Urinary bladder (tissue), 4 donors: ENCODE measurements around the gene AIP. TPM values are rescaled to one million over a fixed set of nuclear protein-coding genes. Genes with fewer than 3 reads are reported as not detected.

Experiments
- DNase-seq: peaks from one replicate; pipeline ENCODE4 v3.0.0-alpha.2; 2015; ENCODE audit errors: extremely low spot score
- H3K27ac ChIP-seq: one replicate; pipeline ENCODE4 v1.5.1; 2013; ENCODE audit warnings: low read depth, mild to moderate bottlenecking, moderate library complexity
- H3K36me3 ChIP-seq: one replicate; pipeline ENCODE4 v1.6.1; 2013; ENCODE audit warnings: mild to moderate bottlenecking, moderate library complexity; ENCODE audit not compliant: insufficient read depth
- H3K4me1 ChIP-seq: one replicate; pipeline ENCODE4 v1.6.1; 2013; ENCODE audit warnings: mild to moderate bottlenecking, moderate library complexity; ENCODE audit not compliant: insufficient read depth
- H3K4me3 ChIP-seq: one replicate; pipeline ENCODE4 v1.5.1; 2013; ENCODE audit warnings: low read depth, low read length
- WGBS: extraction: QIAGEN DNeasy Blood & Tissue Kit; methylation state at CpG from one replicate; pipeline ENCODE4 v1.1.7; 2013; 5-methylcytosine and 5-hydroxymethylcytosine counted together
- polyA plus RNA-seq: library from polyadenylated mRNA; stranded (reverse); fragments of 200-250 nt; gene quantifications from one replicate; pipeline ENCODE4 v1.2.3, GENCODE V29; 2013
- total RNA-seq: library from RNA; depleted of rRNA; stranded (reverse); fragments of >200 nt; gene quantifications from one replicate; pipeline ENCODE4 v1.2.3, GENCODE V29; 2014
- donor health status: healthy with polysubstance abuse.
- donor health status: healthy.

The AIP gene
- 42.9 TPM for total RNA-seq
- 135 TPM for polyA plus RNA-seq

DNA sequence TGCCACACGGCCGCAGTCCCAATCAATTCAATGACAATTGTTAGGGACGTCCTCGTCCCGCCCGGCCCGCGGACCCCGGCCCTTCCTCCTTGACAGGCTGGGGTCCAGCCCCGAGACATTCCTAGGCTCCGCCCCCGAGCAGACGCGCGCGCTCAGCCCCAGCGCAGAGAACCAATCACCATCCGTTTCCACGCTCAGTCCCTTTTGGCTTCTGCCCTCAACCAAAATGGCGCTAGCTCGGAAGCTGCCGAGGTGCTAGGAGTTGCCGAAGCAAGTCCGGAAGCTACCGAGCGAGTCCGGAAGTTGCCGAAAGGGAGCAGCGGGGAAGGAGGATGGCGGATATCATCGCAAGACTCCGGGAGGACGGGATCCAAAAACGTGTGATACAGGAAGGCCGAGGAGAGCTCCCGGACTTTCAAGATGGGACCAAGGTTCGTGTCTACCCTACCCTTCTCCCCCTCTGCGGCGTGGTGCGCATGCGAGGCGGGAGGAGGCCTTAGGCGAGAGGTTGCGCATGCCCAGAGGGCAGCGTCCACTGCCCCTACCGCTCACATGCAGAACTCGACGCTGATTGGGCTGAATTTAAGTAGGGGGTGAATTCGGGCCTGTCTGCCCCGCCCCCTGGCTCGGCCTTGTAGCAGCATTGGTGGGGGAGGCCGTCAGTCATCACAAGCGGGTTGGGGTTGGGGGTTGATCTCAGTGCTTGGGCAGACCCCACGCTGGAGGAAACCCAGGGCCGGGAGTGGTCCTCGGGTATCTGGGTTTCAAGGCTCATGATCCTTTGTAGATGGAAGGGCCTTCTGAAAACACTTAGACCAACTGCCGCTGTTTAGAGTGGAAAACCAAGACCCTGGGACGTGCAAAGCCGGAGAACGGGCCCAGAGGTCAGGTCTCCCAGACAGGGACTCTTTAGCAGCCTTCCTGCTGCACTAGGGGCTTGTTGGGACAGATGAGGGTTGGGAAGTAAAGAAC is at the start of gene AIP:
Gene AIP, plus strand, starts transcription at position 200 of the 972 bp plus-strand sequence. Its CDS starts 133 bp downstream, at position 333.
- H3K4me1 ChIP-seq: no peaks in the 10 kb centered on the region
- peak within 1 kb of the TSS; percentile 32 for H3K4me3 ChIP-seq
- H3K27ac ChIP-seq: peak within 1 kb of the TSS; percentile 65
- 8% methylated on average over 60 of the region's 60 CpGs for WGBS
- peak; percentile 98 for DNase-seq
- H3K36me3 ChIP-seq: no peaks in the 10 kb centered on the region

DNA sequence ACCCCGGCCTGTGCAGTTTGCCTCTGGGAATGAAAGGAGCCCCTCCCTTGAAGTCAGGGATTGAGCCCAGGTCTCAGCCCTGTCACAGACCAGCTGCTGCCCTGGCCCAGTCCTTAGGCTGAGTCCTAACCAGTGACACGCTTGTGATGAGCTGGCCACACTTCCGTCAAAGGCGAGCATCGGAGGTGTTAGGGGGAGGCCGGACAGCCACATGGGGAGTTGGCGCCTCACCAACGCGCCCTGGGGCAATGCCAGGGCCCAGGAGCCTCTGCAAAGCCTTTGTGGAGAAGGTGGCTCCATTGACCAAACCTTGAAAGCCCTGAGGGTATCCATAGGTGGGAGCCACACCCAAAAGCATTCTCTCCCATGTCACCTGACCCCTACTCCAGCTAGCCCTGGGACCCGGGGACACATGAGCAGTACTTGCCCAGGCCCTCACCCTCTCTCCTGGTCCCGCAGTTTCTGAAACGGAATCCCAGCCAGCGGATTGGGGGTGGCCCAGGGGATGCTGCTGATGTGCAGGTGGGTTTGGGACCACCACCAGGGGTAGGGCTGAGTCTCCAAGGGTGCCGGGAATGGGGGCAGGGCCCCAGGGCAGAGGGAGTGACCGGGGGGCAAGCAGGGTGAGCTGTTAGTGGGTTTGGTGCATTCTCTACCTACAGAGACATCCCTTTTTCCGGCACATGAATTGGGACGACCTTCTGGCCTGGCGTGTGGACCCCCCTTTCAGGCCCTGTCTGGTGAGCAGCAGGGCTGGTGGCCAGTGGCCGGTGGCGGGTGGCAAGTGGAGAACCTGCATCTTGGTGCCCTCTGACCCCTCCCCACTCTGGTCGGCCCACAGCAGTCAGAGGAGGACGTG is 49.1 kb upstream of the AIP start:
- no peak for DNase-seq
- Histone ChIP-seq H3K27ac (no peak overlapping the region), H3K4me3 (no peak overlapping the region), H3K36me3 (peaks cover 2% of the 10 kb centered on the region), H3K4me1 (no peaks in the 10 kb centered on the region)
- WGBS: 88% methylated on average over 22 of the region's 22 CpGs

DNA sequence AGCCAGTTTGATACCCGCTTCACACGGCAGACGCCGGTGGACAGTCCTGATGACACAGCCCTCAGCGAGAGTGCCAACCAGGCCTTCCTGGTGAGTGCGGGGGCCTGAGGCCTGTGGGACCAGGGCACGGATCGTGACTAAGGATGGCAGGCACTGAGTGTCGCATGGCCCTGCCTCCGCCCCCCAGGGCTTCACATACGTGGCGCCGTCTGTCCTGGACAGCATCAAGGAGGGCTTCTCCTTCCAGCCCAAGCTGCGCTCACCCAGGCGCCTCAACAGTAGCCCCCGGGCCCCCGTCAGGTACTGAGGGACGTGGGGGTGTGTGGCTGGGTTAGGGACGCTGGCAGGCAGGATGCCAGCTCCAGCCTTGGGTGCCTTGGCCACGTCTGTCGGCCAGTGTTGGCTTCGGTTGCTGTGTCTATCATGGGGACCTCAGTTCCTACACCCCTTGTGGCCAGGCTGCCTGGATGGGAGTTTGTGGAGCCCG is 48.4 kb upstream of the AIP start:
- Histone ChIP-seq H3K4me3 (no peak overlapping the region), H3K36me3 (peaks cover 2% of the 10 kb centered on the region), H3K4me1 (no peaks in the 10 kb centered on the region), H3K27ac (no peak overlapping the region)
- no peak for DNase-seq
- WGBS: 85% methylated on average over 23 of the region's 23 CpGs

DNA sequence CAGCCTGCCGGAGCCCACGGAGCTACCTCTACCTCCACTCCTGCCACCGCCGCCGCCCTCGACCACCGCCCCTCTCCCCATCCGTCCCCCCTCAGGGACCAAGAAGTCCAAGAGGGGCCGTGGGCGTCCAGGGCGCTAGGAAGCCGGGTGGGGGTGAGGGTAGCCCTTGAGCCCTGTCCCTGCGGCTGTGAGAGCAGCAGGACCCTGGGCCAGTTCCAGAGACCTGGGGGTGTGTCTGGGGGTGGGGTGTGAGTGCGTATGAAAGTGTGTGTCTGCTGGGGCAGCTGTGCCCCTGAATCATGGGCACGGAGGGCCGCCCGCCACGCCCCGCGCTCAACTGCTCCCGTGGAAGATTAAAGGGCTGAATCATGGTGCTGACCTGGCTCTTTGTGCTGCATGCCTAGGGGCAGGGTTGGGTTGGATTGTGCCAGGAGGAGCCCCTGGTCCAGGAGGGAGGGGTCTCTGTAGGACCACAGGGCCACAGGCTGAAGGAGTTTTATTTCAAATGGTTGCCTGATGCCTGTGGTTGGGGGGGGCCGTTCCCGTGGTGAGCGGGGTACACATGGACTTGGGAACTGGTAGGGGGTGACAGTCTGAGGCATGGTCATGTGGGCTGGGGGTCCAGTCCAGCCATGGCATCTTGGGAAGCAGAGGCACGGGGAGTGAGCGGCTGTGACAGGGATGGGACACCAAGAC is 47.6 kb upstream of the AIP start:
- H3K4me1 ChIP-seq: no peaks in the 10 kb centered on the region

DNA sequence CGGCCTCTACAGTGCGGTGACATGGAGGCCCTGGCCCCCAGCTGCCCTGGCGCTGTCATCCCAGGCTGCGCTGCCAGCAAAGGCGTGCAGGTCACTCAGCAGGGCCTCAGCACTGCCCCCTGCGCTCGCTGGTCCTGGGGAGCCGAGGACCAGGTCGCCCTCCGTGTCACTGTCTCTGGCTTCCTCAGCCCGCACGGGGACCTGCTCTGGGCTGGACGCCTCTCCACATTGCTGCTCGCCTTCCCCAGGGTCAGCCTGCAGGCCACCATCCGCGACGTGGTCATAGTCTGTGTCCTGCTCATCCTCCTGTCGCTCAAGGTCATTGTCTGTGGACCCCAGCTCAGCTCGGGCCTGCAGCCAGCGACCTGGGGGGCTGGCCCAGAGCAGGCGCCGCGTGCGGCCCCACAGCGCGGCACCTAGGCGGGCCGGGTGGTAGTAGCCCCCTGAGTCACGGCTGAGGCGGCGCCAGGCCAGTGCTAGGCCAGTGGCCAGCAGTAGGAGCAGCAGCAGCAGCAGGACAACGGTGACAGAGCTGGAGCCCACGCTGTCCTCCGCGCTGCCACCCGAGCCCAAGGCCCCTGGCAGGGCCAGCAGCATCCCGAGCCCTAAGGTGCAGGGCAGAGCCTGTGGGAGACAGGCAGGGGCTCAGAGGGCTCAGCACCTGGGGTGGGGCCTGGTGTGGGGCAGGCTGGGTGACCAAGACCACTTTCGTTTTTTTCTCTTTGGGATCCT is 46.9 kb upstream of the AIP start:
- H3K4me1 ChIP-seq: no peaks in the 10 kb centered on the region
- no peak for DNase-seq
- no peak overlapping the region for H3K4me3 ChIP-seq
- no peak overlapping the region for H3K27ac ChIP-seq
- 88% methylated on average over 38 of the region's 38 CpGs for WGBS
- H3K36me3 ChIP-seq: peaks cover 2% of the 10 kb centered on the region

More for the DNA sequence above, 47.6 kb upstream of the AIP start:
- no peak for DNase-seq
- Histone ChIP-seq H3K36me3 (peaks cover 2% of the 10 kb centered on the region), H3K4me3 (no peak overlapping the region), H3K27ac (no peak overlapping the region)
- WGBS: 85% methylated on average over 26 of the region's 26 CpGs

DNA sequence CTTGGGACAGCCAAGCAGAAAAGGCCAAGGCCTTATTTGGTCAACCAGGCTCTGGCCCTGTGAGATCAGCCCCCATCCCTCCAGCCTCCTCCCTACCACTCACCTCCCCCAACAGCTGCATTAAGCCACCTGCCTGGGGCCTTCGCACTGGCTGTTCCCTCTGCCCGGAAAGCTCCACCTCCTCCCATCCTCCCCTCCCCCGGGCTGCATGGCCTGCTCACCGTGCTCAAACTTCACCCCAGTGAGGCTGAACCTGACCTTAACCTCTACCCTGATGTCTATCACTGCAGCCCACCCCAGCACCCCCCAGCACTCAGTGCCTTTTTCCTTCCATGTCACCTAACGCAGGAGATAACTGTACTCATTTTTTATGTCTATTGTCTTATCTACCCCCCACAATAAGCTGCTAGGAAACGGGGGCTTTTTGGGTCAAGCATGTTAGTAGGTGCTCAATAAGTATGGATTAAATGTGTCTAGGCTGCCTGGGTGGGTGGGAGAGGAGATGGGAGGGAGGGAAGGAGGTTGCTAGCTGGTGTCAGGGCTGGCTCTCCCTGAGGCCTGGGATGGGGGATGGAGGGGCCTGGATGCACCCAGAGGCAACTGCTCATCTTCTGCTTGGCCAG is 46.3 kb upstream of the AIP start:
- Histone ChIP-seq H3K4me3 (peak overlapping the region; percentile 21), H3K36me3 (peaks cover 2% of the 10 kb centered on the region), H3K27ac (no peak overlapping the region), H3K4me1 (no peaks in the 10 kb centered on the region)
- no peak for DNase-seq
- 47% methylated on average over 6 of the region's 6 CpGs for WGBS

DNA sequence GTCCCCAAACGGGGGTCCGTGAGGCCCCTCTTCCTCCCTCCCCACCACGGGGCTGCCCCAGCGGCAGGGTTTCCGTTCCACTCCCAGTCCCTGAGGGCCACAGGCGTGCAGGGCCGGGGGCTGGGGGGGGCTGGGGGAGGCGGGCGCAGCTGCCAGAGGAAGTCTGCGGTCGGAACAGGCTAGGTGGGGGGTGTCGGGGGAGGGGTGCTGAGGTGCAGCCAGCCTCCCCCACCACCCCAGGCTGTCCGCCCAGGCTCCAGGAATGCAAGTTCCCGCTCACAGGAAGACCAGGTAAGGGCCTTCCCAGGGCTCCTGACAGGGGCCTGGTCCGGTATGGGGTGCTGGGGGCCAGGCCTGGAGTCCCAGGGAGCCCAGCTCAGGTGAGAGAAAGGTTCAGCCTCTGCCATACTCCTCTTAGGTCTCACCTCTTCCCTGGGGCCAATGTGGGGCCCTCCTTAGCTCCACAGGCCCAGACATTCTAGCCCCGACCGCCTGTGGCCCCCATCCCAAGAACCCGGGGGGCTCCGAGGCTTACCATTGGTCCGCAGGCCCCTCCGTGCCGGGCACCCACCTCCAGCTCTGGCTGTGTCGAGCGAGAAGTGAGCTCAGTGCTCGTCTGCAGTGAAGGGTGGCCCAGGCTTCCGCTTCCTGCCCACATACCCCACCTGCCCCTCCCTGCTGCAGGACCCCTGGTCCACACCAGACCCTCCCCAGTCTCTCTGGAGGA is 45.6 kb upstream of the AIP start, which contains the start of gene PTPRCAP:
Gene PTPRCAP, minus strand, starts transcription at position 601 of the 727 bp plus-strand sequence. Its CDS starts 63 bp downstream, at position 538.
- Histone ChIP-seq H3K4me3 (peak within 1 kb of the TSS; percentile 21), H3K36me3 (peaks cover 2% of the 10 kb centered on the region), H3K27ac (no peak within 1 kb of the TSS), H3K4me1 (no peaks in the 10 kb centered on the region)
- DNase-seq: no peak
- WGBS: 60% methylated on average over 24 of the region's 26 CpGs

DNA sequence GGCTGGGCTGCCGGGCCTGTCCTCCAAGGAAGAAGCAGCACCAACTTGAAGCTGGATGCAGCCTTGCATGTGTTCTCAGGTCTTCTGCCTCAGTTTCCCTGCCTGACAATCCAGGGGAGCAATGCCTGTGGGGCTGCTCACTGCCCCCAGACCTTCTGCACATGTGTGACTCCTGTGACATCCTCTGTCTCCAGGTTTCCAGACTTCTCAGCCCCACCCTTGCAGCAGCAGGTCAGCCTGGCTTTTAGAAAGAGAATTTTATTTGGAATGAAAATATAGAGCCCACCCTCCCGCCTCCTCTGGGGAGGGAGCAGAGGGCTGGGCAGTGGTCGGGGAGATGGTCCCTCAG is 45.0 kb upstream of the AIP start:
- no peak overlapping the region for H3K27ac ChIP-seq
- no peaks in the 10 kb centered on the region for H3K4me1 ChIP-seq
- no peak for DNase-seq
- 60% methylated on average over 3 of the region's 3 CpGs for WGBS
- H3K4me3 ChIP-seq: no peak overlapping the region
- H3K36me3 ChIP-seq: peaks cover under 1% of the 10 kb centered on the region

DNA sequence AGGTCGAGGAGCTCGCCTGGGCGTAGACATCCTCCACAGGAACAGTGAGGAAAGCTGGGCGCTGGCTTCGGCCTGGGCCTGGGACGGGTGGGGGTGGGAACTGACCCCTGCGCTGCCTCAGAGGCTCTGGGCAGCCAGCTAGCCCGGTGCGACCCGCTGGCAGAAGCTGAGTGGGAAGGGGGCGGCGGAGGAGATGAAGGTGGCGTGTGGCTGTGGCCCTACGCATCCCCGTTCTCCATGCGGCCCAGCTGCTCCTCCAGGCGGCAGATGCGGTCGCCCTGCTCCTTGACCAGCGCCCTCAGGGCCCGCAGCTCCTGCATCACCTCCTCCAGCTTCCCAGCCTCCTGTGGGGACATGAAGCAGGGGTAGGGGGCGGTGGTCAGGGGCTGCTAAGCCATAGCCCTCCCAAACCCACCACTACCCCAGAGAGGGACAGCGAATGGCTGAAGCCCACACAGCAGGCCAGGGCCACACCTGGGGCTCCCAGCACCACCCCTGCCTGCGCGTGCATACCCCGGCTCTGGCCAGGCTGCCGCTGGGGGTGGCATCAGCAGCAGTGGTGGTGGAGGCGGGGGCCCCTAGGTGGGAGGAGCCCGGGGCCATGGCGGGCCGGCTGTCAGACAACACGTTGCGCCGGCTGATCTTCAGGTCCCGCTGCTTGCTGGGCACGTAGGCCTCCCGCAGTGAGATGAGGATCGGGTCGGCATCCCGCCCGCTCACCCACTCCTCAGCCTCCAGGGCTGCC is 44.5 kb upstream of the AIP start:
- Histone ChIP-seq H3K36me3 (no peaks in the 10 kb centered on the region), H3K27ac (no peak overlapping the region), H3K4me3 (peak overlapping the region; percentile 6), H3K4me1 (no peaks in the 10 kb centered on the region)
- DNase-seq: no peak
- WGBS: 80% methylated on average over 41 of the region's 41 CpGs

DNA sequence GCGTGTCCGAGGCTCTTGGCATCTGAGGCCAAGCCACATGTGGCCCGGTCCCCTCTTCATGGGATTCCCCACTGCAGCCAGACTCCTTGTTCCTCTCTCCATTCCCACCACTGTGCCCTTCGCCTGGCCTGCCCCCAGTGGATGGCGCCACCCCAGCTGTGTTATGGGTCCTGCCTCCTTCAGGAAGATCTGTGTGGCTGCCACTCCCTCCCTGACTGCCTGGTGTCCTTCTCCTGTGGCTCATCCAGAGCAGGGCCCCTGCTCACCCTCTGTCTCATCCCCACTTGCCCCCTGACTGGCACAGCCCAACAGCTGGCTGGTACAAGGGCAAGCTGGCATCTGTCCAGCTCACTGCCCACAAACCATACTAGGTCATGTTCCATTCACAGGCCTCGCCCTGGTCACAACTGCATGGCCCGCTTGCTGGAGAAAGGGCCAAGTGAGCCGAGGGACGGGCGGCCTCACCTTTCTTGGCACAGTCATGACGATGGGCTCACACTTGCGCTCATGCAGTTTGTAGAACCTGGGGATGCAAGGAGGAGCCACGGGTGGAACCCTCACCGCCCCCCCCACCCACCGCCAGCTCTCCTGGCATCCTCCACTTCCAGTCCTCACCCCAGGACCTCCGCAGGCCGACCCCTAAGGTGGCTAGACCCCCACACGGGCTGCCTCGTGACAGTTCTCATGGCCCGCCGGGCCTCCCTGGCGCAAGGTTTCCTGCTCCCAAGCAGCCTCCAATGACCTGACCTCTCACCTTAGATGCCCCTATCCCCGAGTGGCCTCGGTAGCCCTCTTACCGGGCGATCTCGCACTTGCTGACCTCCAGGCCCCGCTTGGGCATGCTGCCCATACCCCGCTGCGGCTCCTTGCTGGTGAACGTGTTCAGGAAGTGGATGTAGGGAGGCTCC is 43.3 kb upstream of the AIP start:
- Histone ChIP-seq H3K36me3 (no peaks in the 10 kb centered on the region), H3K4me1 (no peaks in the 10 kb centered on the region), H3K4me3 (no peak overlapping the region), H3K27ac (no peak overlapping the region)
- 80% methylated on average over 31 of the region's 31 CpGs for WGBS
- DNase-seq: no peak
